WTC11 (cell line): Measurements from ENCODE around the gene CHPF. TPM values are rescaled to one million over a fixed set of nuclear protein-coding genes. Genes with fewer than 3 reads are reported as not detected.
A peak's percentile ranks its signal among the peaks of the same experiment; 100 is the strongest.

ENCODE experiments used
- E2F4 ChIP-seq: sonication (generic); formaldehyde crosslinking; IDR thresholded peaks from 2 replicates; pipeline ENCODE4 v1.8.1; 2022; ENCODE audit warnings: low read depth, mild to moderate bottlenecking, moderate library complexity, missing genetic modification reagents, borderline replicate concordance
- ETV6 ChIP-seq: sonication (generic); formaldehyde crosslinking; IDR thresholded peaks from 2 replicates; pipeline ENCODE4 v1.8.1; 2022; ENCODE audit warnings: mild to moderate bottlenecking, missing genetic modification reagents
- FOXP4 ChIP-seq: sonication (generic); formaldehyde crosslinking; IDR thresholded peaks from 2 replicates; pipeline ENCODE4 v1.8.0; 2022; ENCODE audit warnings: mild to moderate bottlenecking, missing genetic modification reagents
- GABPB1 ChIP-seq: sonication (generic); formaldehyde crosslinking; IDR thresholded peaks from 2 replicates; pipeline ENCODE4 v1.8.1; 2023; ENCODE audit warnings: mild to moderate bottlenecking, missing genetic modification reagents
- HMGA2 ChIP-seq: fragments of 250-450 bp; sonication (Bioruptor Pico); IDR thresholded peaks from 2 replicates; pipeline ENCODE4 v1.4.0; 2021; ENCODE audit warnings: mild to moderate bottlenecking, moderate library complexity
- JAZF1 ChIP-seq: fragments of 250-450 bp; sonication (Bioruptor Pico); IDR thresholded peaks from 2 replicates; pipeline ENCODE4 v1.9.0; 2021; ENCODE audit warnings: moderate library complexity, mild to moderate bottlenecking, inconsistent platforms
- NFATC4 ChIP-seq: fragments of 250-450 bp; sonication (Bioruptor Pico); IDR thresholded peaks from 2 replicates; pipeline ENCODE4 v1.9.0; 2021; ENCODE audit warnings: mild to moderate bottlenecking
- NR1H2 ChIP-seq: sonication (generic); formaldehyde crosslinking; IDR thresholded peaks from 2 replicates; pipeline ENCODE4 v1.9.0; 2021; ENCODE audit warnings: mild to moderate bottlenecking, moderate library complexity, missing genetic modification reagents
- RORB ChIP-seq: fragments of 250-450 bp; sonication (Bioruptor Pico); IDR thresholded peaks from 2 replicates; pipeline ENCODE4 v1.9.0; 2021; ENCODE audit warnings: mild to moderate bottlenecking
- SMAD3 ChIP-seq: sonication (generic); formaldehyde crosslinking; IDR thresholded peaks from 2 replicates; pipeline ENCODE4 v1.8.0; 2022; ENCODE audit warnings: missing genetic modification reagents, mild to moderate bottlenecking, borderline replicate concordance
- TP53 ChIP-seq: sonication (generic); formaldehyde crosslinking; IDR thresholded peaks from 2 replicates; pipeline ENCODE4 v1.8.1; 2023; ENCODE audit warnings: mild to moderate bottlenecking, missing genetic modification reagents
- ZNF138 ChIP-seq: sonication (generic); formaldehyde crosslinking; conservative IDR thresholded peaks from 2 replicates; pipeline ENCODE4 v1.8.1; 2022; ENCODE audit warnings: mild to moderate bottlenecking, moderate library complexity, missing genetic modification reagents
- ZNF317 ChIP-seq: sonication (generic); formaldehyde crosslinking; IDR thresholded peaks from 2 replicates; pipeline ENCODE4 v1.8.1; 2023; ENCODE audit warnings: low read depth, mild to moderate bottlenecking, moderate library complexity, missing genetic modification reagents, borderline replicate concordance
- ZNF512 ChIP-seq: sonication (generic); formaldehyde crosslinking; IDR thresholded peaks from 2 replicates; pipeline ENCODE4 v1.8.1; 2022; ENCODE audit warnings: missing genetic modification reagents, borderline replicate concordance
- ZNF532 ChIP-seq: fragments of 250-450 bp; sonication (Bioruptor Pico); IDR thresholded peaks from 2 replicates; pipeline ENCODE4 v1.9.0; 2021; ENCODE audit warnings: mild to moderate bottlenecking, borderline replicate concordance
- total RNA-seq: library from RNA; stranded (reverse); gene quantifications from 3 replicates; pipeline ENCODE4 v1.2.3, GENCODE V29; 2021
- TF ChIP-seq, protein P1 (sequence below): sonication (generic); formaldehyde crosslinking; IDR thresholded peaks from 2 replicates; pipeline ENCODE4 v1.8.1; 2023; ENCODE audit warnings: mild to moderate bottlenecking, missing genetic modification reagents
- TF ChIP-seq, protein P2 (sequence below): sonication (generic); formaldehyde crosslinking; IDR thresholded peaks from 2 replicates; pipeline ENCODE4 v1.8.1; 2023; ENCODE audit warnings: mild to moderate bottlenecking, missing genetic modification reagents
- TF ChIP-seq, protein P3 (sequence below): sonication (generic); formaldehyde crosslinking; IDR thresholded peaks from 2 replicates; pipeline ENCODE4 v1.8.1; 2023; ENCODE audit warnings: mild to moderate bottlenecking, missing genetic modification reagents, moderate library complexity
- TF ChIP-seq, protein P4 (sequence below): sonication (generic); formaldehyde crosslinking; IDR thresholded peaks from 2 replicates; pipeline ENCODE4 v1.8.0; 2022; ENCODE audit warnings: mild to moderate bottlenecking, missing genetic modification reagents
- TF ChIP-seq, protein P5 (sequence below): fragments of 250-450 bp; sonication (Bioruptor Pico); IDR thresholded peaks from 2 replicates; pipeline ENCODE4 v1.8.0; 2021; ENCODE audit warnings: mild to moderate bottlenecking
- TF ChIP-seq, protein P6 (sequence below): sonication (generic); formaldehyde crosslinking; IDR thresholded peaks from 2 replicates; pipeline ENCODE4 v1.8.1; 2022; ENCODE audit warnings: mild to moderate bottlenecking, missing genetic modification reagents, moderate library complexity, borderline replicate concordance

The CHPF gene
- total RNA-seq, 1 experiment from 2014 or later: 97.0 TPM

DNA sequence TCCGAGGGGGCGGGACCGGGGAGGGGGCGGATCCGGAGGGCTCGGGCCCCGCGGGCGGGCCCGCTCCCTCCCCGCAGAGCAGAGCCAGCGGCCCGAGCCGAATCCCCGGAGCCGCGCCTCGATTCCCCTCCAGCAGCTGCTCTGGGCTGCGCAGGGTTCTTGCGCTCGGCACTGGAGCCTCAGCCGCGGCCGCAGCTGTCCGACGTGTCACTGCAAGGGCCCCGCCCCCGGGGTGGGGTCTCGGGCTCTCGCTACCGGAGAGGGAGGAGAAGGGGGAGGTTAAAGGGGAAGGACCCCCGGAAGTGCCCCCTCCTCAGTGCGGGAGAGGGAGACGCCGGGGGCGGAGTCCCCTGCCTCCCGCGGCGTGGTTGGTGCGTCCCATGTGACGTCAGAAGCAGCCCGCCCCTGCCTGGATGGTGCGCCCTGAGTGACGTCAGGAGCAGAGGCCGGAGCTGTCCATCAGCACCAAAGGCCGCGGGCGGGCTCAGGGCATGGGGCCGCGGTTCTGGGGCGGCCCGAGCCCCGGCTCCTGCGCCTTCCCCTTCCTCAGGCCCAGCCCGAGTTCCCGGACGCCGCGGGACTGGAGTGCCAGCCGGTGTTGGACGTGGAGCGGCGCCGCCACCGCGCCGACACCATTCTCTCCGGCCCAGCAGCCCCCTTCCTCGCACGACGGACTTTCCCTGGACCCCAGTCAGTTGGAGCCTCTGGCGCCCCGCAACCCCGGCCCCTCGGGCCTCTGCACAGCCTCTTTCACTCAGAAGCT lies at the start of gene CHPF, which contains the start of gene TMEM198 (continued):
- TF ChIP-seq, protein P1, sequence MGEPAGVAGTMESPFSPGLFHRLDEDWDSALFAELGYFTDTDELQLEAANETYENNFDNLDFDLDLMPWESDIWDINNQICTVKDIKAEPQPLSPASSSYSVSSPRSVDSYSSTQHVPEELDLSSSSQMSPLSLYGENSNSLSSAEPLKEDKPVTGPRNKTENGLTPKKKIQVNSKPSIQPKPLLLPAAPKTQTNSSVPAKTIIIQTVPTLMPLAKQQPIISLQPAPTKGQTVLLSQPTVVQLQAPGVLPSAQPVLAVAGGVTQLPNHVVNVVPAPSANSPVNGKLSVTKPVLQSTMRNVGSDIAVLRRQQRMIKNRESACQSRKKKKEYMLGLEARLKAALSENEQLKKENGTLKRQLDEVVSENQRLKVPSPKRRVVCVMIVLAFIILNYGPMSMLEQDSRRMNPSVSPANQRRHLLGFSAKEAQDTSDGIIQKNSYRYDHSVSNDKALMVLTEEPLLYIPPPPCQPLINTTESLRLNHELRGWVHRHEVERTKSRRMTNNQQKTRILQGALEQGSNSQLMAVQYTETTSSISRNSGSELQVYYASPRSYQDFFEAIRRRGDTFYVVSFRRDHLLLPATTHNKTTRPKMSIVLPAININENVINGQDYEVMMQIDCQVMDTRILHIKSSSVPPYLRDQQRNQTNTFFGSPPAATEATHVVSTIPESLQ: no peak
- TF ChIP-seq NR1H2 (no peak), ZNF138 (peak; percentile 55; the same call in 1 of the 2 replicates), ZNF317 (no peak), RORB (CRISPR knock-in tag) (no peak), TP53 (CRISPR knock-in tag) (peak; percentile 68; the same call in 1 of the 2 replicates), SMAD3 (CRISPR knock-in tag) (no peak), FOXP4 (0 out of 2 replicates have a peak, but pooled peaks have one; percentile 47), E2F4 (CRISPR knock-in tag) (peak; percentile 53; the same call in 1 of the 2 replicates), GABPB1 (CRISPR knock-in tag) (peak; percentile 83), ETV6 (CRISPR knock-in tag) (no peak), HMGA2 (CRISPR knock-in tag) (no peak), JAZF1 (CRISPR knock-in tag) (no peak), ZNF532 (CRISPR knock-in tag) (no peak), NFATC4 (no peak), ZNF512 (CRISPR knock-in tag) (no peak)
- TF ChIP-seq, protein P2, sequence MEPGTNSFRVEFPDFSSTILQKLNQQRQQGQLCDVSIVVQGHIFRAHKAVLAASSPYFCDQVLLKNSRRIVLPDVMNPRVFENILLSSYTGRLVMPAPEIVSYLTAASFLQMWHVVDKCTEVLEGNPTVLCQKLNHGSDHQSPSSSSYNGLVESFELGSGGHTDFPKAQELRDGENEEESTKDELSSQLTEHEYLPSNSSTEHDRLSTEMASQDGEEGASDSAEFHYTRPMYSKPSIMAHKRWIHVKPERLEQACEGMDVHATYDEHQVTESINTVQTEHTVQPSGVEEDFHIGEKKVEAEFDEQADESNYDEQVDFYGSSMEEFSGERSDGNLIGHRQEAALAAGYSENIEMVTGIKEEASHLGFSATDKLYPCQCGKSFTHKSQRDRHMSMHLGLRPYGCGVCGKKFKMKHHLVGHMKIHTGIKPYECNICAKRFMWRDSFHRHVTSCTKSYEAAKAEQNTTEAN (CRISPR knock-in tag): peak; percentile 83
- TF ChIP-seq, protein P3, sequence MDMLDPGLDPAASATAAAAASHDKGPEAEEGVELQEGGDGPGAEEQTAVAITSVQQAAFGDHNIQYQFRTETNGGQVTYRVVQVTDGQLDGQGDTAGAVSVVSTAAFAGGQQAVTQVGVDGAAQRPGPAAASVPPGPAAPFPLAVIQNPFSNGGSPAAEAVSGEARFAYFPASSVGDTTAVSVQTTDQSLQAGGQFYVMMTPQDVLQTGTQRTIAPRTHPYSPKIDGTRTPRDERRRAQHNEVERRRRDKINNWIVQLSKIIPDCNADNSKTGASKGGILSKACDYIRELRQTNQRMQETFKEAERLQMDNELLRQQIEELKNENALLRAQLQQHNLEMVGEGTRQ: no peak
- TF ChIP-seq, protein P4, sequence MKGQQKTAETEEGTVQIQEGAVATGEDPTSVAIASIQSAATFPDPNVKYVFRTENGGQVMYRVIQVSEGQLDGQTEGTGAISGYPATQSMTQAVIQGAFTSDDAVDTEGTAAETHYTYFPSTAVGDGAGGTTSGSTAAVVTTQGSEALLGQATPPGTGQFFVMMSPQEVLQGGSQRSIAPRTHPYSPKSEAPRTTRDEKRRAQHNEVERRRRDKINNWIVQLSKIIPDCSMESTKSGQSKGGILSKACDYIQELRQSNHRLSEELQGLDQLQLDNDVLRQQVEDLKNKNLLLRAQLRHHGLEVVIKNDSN (CRISPR knock-in tag): no peak
- TF ChIP-seq, protein P5, sequence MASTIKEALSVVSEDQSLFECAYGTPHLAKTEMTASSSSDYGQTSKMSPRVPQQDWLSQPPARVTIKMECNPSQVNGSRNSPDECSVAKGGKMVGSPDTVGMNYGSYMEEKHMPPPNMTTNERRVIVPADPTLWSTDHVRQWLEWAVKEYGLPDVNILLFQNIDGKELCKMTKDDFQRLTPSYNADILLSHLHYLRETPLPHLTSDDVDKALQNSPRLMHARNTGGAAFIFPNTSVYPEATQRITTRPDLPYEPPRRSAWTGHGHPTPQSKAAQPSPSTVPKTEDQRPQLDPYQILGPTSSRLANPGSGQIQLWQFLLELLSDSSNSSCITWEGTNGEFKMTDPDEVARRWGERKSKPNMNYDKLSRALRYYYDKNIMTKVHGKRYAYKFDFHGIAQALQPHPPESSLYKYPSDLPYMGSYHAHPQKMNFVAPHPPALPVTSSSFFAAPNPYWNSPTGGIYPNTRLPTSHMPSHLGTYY (CRISPR knock-in tag): no peak
- TF ChIP-seq, protein P6, sequence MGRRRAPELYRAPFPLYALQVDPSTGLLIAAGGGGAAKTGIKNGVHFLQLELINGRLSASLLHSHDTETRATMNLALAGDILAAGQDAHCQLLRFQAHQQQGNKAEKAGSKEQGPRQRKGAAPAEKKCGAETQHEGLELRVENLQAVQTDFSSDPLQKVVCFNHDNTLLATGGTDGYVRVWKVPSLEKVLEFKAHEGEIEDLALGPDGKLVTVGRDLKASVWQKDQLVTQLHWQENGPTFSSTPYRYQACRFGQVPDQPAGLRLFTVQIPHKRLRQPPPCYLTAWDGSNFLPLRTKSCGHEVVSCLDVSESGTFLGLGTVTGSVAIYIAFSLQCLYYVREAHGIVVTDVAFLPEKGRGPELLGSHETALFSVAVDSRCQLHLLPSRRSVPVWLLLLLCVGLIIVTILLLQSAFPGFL (CRISPR knock-in tag): no peak
